GM13976 (cell line): ENCODE data around the gene ING5.
"Not testable (repeated sequence)": the region's sequence is repeated elsewhere in the genome, so short reads cannot be mapped to it uniquely, and the experiment has no call there.

Experiments
- DNase-seq: peaks from one replicate; pipeline ENCODE4 v3.0.0; 2012; ENCODE audit warnings: low spot score
- in situ Hi-C: fragments of 300-500 bp; cut with MboI; formaldehyde crosslinking; loops from one replicate; pipeline ENCODE4 v1.12.0; 2022; ENCODE audit warnings: low sequenced_read_pairs, mixed read lengths, inconsistent platforms; ENCODE audit not compliant: unreplicated experiment
- TF ChIP-seq, protein P1 (sequence below): IDR thresholded peaks from 2 replicates; pipeline ENCODE4 v1.5.1; 2012; ENCODE audit warnings: borderline replicate concordance, mild to moderate bottlenecking; ENCODE audit not compliant: insufficient read depth; ENCODE audit errors: extremely low read depth, missing control alignments, control extremely low read depth

The ING5 gene

DNA sequence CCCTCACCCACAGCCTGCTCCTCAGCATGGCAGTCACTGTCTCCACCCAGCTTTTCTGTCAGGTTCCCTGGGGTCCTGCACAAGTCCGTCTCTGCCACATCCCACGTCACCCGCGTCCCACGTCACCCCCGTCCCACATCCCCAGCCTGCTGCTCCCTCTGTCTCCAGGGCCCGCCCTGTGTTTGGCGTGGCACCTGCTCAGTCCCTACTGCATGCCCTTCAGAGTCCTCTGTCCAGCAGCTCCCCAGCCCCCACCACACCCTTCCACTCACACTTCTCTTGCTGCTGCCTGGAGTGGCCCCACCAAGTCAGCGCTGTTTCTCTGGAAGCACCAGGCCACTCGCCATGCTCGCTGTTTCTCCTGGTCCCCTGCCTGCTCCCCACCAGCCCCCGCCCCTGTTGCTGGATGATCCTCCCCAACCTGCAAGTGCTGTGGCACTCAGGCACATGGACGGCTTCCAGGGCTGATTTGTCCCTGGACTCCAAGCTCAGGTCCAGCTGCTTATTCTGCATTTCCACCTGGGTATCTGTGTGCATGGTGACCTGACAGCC, 45.6 kb upstream of the ING5 start:
- TF ChIP-seq, protein P1, sequence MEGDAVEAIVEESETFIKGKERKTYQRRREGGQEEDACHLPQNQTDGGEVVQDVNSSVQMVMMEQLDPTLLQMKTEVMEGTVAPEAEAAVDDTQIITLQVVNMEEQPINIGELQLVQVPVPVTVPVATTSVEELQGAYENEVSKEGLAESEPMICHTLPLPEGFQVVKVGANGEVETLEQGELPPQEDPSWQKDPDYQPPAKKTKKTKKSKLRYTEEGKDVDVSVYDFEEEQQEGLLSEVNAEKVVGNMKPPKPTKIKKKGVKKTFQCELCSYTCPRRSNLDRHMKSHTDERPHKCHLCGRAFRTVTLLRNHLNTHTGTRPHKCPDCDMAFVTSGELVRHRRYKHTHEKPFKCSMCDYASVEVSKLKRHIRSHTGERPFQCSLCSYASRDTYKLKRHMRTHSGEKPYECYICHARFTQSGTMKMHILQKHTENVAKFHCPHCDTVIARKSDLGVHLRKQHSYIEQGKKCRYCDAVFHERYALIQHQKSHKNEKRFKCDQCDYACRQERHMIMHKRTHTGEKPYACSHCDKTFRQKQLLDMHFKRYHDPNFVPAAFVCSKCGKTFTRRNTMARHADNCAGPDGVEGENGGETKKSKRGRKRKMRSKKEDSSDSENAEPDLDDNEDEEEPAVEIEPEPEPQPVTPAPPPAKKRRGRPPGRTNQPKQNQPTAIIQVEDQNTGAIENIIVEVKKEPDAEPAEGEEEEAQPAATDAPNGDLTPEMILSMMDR: no peak
- no peak for DNase-seq

DNA sequence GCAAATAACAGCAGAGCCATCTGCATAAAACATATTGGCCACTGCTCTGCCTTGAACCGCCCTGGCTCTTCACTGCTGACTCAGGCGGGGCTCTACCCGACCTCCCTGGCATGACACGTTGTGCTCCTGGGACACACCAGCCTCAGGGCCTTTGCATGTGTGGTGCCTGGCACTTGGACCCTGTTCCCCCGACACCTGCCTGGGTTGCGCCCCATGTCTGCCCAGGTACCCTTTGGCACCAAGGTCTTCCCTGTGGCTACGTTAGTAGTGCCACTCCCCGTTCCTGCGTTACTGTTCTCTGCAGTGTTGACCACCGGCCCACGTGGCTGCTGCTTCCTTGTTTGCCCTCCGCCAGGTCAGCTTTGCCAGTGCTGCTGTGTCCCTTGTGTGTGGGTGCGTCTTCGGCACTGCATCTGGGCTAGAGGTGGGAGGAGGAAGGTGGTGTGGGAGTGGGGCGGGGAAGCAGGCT, 44.0 kb upstream of the ING5 start:
- in situ Hi-C loops: no loop called here

More for the DNA sequence above, 45.6 kb upstream of the ING5 start:
- in situ Hi-C loops: no loop called here

DNA sequence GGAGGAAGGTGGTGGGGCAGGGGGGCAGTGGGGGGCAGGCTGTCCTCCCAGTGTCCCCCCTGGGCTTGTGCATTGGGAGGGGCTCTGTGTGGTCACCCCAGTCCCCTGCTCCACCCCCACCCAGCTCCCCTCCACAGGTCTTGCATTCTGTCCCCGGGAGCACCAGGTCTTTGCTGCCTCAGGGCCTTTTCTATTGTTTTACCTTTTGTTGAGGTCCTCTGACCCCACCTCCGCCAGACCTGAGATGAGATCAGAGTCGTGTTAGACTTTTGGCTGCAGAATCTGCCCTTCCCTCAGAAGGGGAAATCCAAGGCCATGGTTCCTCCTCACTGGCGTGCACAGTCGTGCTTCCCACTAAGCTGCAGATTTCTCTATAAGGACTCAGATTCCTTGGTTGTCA, 43.5 kb upstream of the ING5 start:
- no peak for DNase-seq
- in situ Hi-C loops: no loop called here

More for the DNA sequence above, 44.0 kb upstream of the ING5 start:
- DNase-seq: no peak
- TF ChIP-seq, protein P1: no peak

DNA sequence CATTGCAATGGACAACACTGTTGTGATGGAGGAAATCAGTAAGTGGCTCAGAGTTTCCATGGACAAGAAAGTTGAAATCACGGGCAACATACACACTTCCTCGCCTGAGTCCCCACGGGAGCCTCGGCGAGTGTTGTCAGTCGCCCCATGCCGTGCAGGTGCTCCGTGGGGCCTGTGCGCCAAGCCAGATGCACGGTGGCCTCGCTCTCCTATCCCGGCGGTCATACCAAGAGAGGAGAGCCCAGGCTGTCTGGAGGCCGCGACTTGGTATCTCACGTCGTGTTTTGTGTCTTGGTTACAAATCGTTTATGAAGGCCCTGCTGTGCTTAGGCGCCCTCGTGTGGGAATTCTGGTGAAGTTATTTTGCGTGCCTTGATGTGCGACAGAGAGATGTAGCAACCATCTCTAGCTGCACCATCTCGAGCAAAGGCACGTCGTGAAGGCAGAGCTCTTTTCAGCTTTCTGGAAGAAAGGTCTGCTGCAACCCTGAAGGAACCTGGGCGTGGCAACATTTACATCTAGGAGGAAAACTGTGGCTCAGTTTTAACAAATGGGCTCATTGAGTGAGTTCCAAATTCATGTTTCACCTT, 42.6 kb upstream of the ING5 start:
- DNase-seq: no peak
- in situ Hi-C loops: no loop called here

More for the DNA sequence above, 43.5 kb upstream of the ING5 start:
- TF ChIP-seq, protein P1: no peak

DNA sequence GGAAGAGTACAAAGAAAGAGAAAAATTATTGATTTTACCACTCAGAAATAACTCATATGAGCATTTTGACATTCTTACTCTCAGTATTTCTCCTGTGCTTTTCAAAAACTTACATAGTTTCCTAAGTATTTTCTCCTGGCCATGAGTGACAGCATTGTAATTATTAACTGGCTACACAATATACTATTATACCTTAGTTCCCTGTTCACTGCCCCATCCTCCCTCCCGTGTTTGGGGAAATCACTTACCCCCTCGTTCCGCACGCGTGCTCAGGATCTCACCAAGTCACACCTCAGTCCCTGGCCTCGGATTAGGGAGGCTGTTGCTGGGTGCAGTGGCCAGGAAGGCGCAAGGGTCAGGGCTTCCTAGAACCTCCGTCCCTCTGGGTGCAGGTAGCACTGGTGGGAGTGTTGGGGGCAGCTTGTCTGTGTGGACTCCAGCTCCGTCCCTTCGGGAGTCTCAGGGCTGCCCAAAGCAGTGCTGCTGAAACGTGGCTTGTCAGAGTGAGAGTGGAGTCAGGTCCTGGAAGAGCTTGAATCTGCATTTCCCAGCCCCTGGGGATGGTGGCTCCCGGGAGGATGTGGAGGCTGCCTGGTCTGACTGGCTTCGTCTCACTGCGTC, 41.1 kb upstream of the ING5 start:
- in situ Hi-C loops: no loop called here
- DNase-seq: no peak
- TF ChIP-seq, protein P1: no peak

More for the DNA sequence above, 42.6 kb upstream of the ING5 start:
- TF ChIP-seq, protein P1: no peak

DNA sequence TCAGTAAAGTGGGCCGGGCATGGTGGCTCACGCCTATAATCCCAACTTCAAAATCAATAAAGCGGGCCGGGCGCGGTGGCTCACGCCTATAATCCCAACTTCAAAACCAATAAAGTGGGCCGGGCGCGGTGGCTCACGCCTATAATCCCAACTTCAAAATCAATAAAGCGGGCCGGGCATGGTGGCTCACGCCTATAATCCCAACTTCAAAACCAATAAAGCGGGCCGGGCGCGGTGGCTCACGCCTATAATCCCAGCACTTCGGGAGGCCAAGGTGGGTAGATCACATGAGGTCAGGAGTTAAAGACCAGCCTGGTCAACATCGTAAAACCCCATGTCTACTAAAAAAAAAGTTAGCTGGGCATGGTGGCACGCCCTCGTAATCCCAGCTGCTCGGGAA, 39.1 kb upstream of the ING5 start:
- DNase-seq, in situ Hi-C loops: not testable (repeated sequence)
